Left ventricle myocardium superior (tissue), 1 donor: Measurements from ENCODE around the gene FANCC. TPM values are rescaled to one million over a fixed set of nuclear protein-coding genes. Genes with fewer than 3 reads are reported as not detected.

Source experiments
- ATAC-seq: fragments of 200-7000 bp; cut with Tn5 transposase; one replicate; pipeline ENCODE4 v1.9.1; 2020; ENCODE audit warnings: mild to moderate bottlenecking, moderate library complexity
- DNase-seq: peaks from one replicate; pipeline ENCODE4 v3.0.0-alpha.2; 2020
- intact Hi-C: fragments of 100-400 bp; cut with micrococcal nuclease; formaldehyde crosslinking; loops from one replicate; pipeline ENCODE4 v1.11.0; 2022
- total RNA-seq: library from RNA; stranded (reverse); fragmentation: NEBNext Ultra II Directional; extraction: Animal tissue kit (Norgen Biotek cat#: 25700); gene quantifications from one replicate; pipeline ENCODE4 v1.2.1, GENCODE V29; 2021
- donor health status: DM: no; HTN: yes; CAD: no; lungs with severe emphysema.

The FANCC gene
- total RNA-seq, 1 donor from 2014 or later: 5.9 TPM

- intact Hi-C loops: no loop called here
- DNase-seq (no peak), ATAC-seq (no peak)
Measured at GRCh38 chr9:95176755-95177319, 140.7 kb downstream of the FANCC start.

GRCh38 chr9:95175523-95175922, 142.0 kb downstream of the FANCC start:
- no peak for ATAC-seq
- no peak for DNase-seq
- intact Hi-C loops: no loop called here

- intact Hi-C loops: no loop called here
- ATAC-seq: no peak
- no peak for DNase-seq
Measured at GRCh38 chr9:95174038-95174437, 143.5 kb downstream of the FANCC start.

- DNase-seq: no peak
- no peak for ATAC-seq
- intact Hi-C loops: no loop called here
Measured at GRCh38 chr9:95171596-95171995, 145.9 kb downstream of the FANCC start.

- no peak for ATAC-seq
- DNase-seq: no peak
- intact Hi-C loops: no loop called here
Measured at GRCh38 chr9:95171001-95171400, 146.5 kb downstream of the FANCC start.

- intact Hi-C loops: no loop called here
- peak; percentile 40 for ATAC-seq
- no peak for DNase-seq
Measured at GRCh38 chr9:95167998-95168397, 149.5 kb downstream of the FANCC start.

GRCh38 chr9:95165004-95165403, 152.5 kb downstream of the FANCC start:
- intact Hi-C loops: no loop called here
- ATAC-seq (no peak), DNase-seq (no peak)

- DNase-seq: no peak
- intact Hi-C loops: no loop called here
- ATAC-seq: peak; percentile 97
Measured at GRCh38 chr9:95157481-95158151, 159.9 kb downstream of the FANCC start.

- ATAC-seq (no peak), DNase-seq (no peak)
- intact Hi-C loops: no loop called here
Measured at GRCh38 chr9:95156074-95156473, 161.4 kb downstream of the FANCC start.

- intact Hi-C loops: no loop called here
- DNase-seq: no peak
- no peak for ATAC-seq
Measured at GRCh38 chr9:95155220-95155619, 162.3 kb downstream of the FANCC start.

- ATAC-seq (no peak), DNase-seq (no peak)
- intact Hi-C loops: loop anchor here (5.0 kb wide), 1 partner anchor 579 kb away; no protein-coding TSS in a partner anchor
Measured at GRCh38 chr9:95150903-95151302, 166.6 kb downstream of the FANCC start.

- DNase-seq (no peak), ATAC-seq (no peak)
- intact Hi-C loops: no loop called here
Measured at GRCh38 chr9:95148208-95148520, 169.3 kb downstream of the FANCC start.

GRCh38 chr9:95147452-95148207, 169.9 kb downstream of the FANCC start:
- ATAC-seq (no peak), DNase-seq (no peak)
- intact Hi-C loops: no loop called here

GRCh38 chr9:95143591-95144561, 173.6 kb downstream of the FANCC start:
- intact Hi-C loops: no loop called here
- peak; percentile 94 for ATAC-seq
- DNase-seq: peak; percentile 86

GRCh38 chr9:95142728-95143127, 174.8 kb downstream of the FANCC start:
- no peak for DNase-seq
- ATAC-seq: no peak
- intact Hi-C loops: no loop called here

GRCh38 chr9:95142315-95142714, 175.2 kb downstream of the FANCC start:
- no peak for DNase-seq
- ATAC-seq: no peak
- intact Hi-C loops: no loop called here

GRCh38 chr9:95140821-95141220, 176.7 kb downstream of the FANCC start:
- DNase-seq (no peak), ATAC-seq (no peak)
- intact Hi-C loops: no loop called here

- DNase-seq: no peak
- intact Hi-C loops: no loop called here
- ATAC-seq: no peak
Measured at GRCh38 chr9:95139126-95139525, 178.4 kb downstream of the FANCC start.

GRCh38 chr9:95138474-95138873, 179.0 kb downstream of the FANCC start:
- ATAC-seq: no peak

More at GRCh38 chr9:95138474-95138873, 179.0 kb downstream of the FANCC start:
- intact Hi-C loops: no loop called here
- DNase-seq: no peak
